ENCODE data around the gene TUBA1B. TPM values are rescaled to one million over a fixed set of nuclear protein-coding genes. Genes with fewer than 3 reads are reported as not detected.

The TUBA1B gene
- total RNA-seq, 1 experiment from 2014 or later: 1,866 TPM

DNA sequence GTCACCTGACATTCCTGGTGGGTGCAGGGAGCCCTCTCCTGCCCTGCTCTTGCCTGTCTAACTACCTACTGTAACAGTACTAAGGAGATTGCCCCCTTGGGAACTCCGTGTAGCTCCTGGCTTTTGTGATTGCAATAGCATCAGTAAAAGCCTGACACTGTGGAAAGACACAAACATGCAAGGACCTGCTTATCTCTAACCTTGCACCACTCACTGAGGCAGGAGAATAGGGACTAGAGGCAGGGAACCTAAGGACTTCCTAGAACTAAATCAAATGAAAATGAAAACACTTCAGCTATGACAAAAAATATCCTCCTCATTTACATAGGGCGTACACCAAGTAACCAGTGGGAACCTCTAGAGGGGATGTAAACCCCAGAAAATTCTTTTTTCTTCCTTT is 29.2 kb upstream of the TUBA1B start:
- H3K36me3 ChIP-seq (ENCODE audit: control insufficient read depth, insufficient read depth, low read length): no peaks in the 10 kb centered on the region
- no peaks in the 10 kb centered on the region for H3K9me3 ChIP-seq
- no peaks in the 10 kb centered on the region for H3K4me1 ChIP-seq
- Mint-ChIP-seq H3K4me1 (ENCODE audit: low read depth, unreplicated experiment) (no peaks in the 10 kb centered on the region), H3K27me3 (ENCODE audit: insufficient read depth, unreplicated experiment) (no peaks in the 10 kb centered on the region), H3K36me3 (ENCODE audit: insufficient read depth, unreplicated experiment) (no peaks in the 10 kb centered on the region), H3K9me3 (ENCODE audit: unreplicated experiment) (no peaks in the 10 kb centered on the region), H3K27ac (ENCODE audit: unreplicated experiment) (no peak overlapping the region), H3K4me3 (ENCODE audit: unreplicated experiment) (no peak overlapping the region)
- ChIA-PET CTCF (no interaction called here), POLR2A (no interaction called here)
- no peak overlapping the region for H3K4me3 ChIP-seq (ENCODE audit: low read depth, low read length)
- intact Hi-C loops (cut with micrococcal nuclease; ENCODE audit: unreplicated experiment): no loop called here
- no peak for DNase-seq
- TF ChIP-seq, protein P1, sequence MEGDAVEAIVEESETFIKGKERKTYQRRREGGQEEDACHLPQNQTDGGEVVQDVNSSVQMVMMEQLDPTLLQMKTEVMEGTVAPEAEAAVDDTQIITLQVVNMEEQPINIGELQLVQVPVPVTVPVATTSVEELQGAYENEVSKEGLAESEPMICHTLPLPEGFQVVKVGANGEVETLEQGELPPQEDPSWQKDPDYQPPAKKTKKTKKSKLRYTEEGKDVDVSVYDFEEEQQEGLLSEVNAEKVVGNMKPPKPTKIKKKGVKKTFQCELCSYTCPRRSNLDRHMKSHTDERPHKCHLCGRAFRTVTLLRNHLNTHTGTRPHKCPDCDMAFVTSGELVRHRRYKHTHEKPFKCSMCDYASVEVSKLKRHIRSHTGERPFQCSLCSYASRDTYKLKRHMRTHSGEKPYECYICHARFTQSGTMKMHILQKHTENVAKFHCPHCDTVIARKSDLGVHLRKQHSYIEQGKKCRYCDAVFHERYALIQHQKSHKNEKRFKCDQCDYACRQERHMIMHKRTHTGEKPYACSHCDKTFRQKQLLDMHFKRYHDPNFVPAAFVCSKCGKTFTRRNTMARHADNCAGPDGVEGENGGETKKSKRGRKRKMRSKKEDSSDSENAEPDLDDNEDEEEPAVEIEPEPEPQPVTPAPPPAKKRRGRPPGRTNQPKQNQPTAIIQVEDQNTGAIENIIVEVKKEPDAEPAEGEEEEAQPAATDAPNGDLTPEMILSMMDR (IDR thresholded peaks at IDR 0.05; ENCODE audit: insufficient read depth in 1 of 2, low read depth in 1 of 2, low read length in 1 of 2, severe bottlenecking in 1 of 2, unreplicated experiment in 1 of 2): no peak
- BruUV-seq (replicated peaks): no TSS peak
- H3K27me3 ChIP-seq (replicated peaks; ENCODE audit: control insufficient read depth, insufficient read depth, low read length): no peaks in the 10 kb centered on the region

DNA sequence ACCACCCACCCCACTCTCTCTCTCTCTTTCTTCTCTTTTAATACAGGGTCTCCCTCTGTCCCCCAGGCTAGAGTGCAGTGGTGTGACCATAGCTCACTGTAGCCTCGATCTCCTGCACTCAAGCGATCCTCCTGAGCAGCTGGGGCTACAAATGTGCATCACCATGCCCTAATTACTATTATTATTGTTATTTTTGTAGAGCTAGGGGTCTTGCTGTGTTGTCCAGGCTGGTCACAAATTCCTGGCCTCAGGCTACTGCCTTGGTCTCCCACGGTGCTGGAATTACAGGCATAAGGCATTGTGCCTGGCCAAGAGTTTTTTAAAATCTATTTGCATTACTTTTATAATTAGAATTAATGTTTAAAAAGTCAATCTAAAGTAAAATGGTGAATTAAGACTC is 23.0 kb upstream of the TUBA1B start:
- TF ChIP-seq, protein P1 (IDR thresholded peaks at IDR 0.05; ENCODE audit: insufficient read depth in 1 of 2, low read depth in 1 of 2, low read length in 1 of 2, severe bottlenecking in 1 of 2, unreplicated experiment in 1 of 2): no peak
- BruUV-seq (replicated peaks): no TSS peak
- Mint-ChIP-seq H3K27ac (ENCODE audit: unreplicated experiment) (no peak overlapping the region), H3K4me1 (ENCODE audit: low read depth, unreplicated experiment) (no peaks in the 10 kb centered on the region), H3K9me3 (ENCODE audit: unreplicated experiment) (no peaks in the 10 kb centered on the region), H3K36me3 (ENCODE audit: insufficient read depth, unreplicated experiment) (no peaks in the 10 kb centered on the region), H3K4me3 (ENCODE audit: unreplicated experiment) (no peak overlapping the region), H3K27me3 (ENCODE audit: insufficient read depth, unreplicated experiment) (no peaks in the 10 kb centered on the region)
- Histone ChIP-seq H3K4me1 (no peaks in the 10 kb centered on the region), H3K36me3 (ENCODE audit: control insufficient read depth, insufficient read depth, low read length) (no peaks in the 10 kb centered on the region), H3K9me3 (no peaks in the 10 kb centered on the region), H3K4me3 (ENCODE audit: low read depth, low read length) (no peak overlapping the region), H3K27me3 (replicated peaks; ENCODE audit: control insufficient read depth, insufficient read depth, low read length) (no peaks in the 10 kb centered on the region)
- intact Hi-C loops (cut with micrococcal nuclease; ENCODE audit: unreplicated experiment): no loop called here
- POLR2A ChIA-PET: no interaction called here
- CTCF ChIA-PET: no interaction called here
- DNase-seq: no peak

DNA sequence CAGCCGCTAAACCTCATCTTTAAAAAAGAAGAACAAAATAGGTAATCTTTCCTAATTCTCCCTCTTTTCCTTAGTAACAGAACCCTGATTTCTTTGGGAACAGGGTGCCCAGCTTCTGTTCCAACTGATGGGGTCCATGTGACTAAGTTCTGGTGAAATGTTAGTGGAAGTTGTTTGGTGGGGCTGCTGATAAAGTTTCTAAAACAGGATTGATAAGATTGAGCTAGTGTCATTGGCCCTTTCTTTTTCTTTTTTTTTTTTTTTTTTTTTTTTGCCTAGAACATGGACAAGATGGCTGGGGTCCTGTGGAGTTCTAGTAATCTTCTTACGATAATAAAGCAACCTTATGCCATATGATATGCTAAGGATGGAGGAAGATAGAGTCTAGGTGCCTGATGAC is 16.2 kb upstream of the TUBA1B start:
- BruUV-seq (replicated peaks): no TSS peak
- intact Hi-C loops (cut with micrococcal nuclease; ENCODE audit: unreplicated experiment): no loop called here
- H3K9me3 ChIP-seq: no peaks in the 10 kb centered on the region

More for the DNA sequence above, 16.2 kb upstream of the TUBA1B start:
- no peaks in the 10 kb centered on the region for H3K27me3 Mint-ChIP-seq (ENCODE audit: insufficient read depth, unreplicated experiment)
- Histone ChIP-seq H3K4me3 (ENCODE audit: low read depth, low read length) (no peak overlapping the region), H3K27me3 (replicated peaks; ENCODE audit: control insufficient read depth, insufficient read depth, low read length) (no peaks in the 10 kb centered on the region), H3K4me1 (no peaks in the 10 kb centered on the region), H3K36me3 (ENCODE audit: control insufficient read depth, insufficient read depth, low read length) (no peaks in the 10 kb centered on the region)
- H3K4me1 Mint-ChIP-seq (ENCODE audit: low read depth, unreplicated experiment): no peaks in the 10 kb centered on the region
- no peak overlapping the region for H3K4me3 Mint-ChIP-seq (ENCODE audit: unreplicated experiment)
- H3K27ac Mint-ChIP-seq (ENCODE audit: unreplicated experiment): no peak overlapping the region
- no peaks in the 10 kb centered on the region for H3K36me3 Mint-ChIP-seq (ENCODE audit: insufficient read depth, unreplicated experiment)
- CTCF ChIA-PET: interaction anchor here (0.6 kb wide), 3 partner anchors 116 to 223 kb away, joined by 3 to 4 read pairs (median 3); no protein-coding TSS in a partner anchor
- POLR2A ChIA-PET: no interaction called here
- TF ChIP-seq, protein P1 (IDR thresholded peaks at IDR 0.05; ENCODE audit: insufficient read depth in 1 of 2, low read depth in 1 of 2, low read length in 1 of 2, severe bottlenecking in 1 of 2, unreplicated experiment in 1 of 2): no peak
- no peaks in the 10 kb centered on the region for H3K9me3 Mint-ChIP-seq (ENCODE audit: unreplicated experiment)
- no peak for DNase-seq
